GM18951 (cell line): ENCODE data around the gene SDF2L1.

Experiments
- POLR2A ChIP-seq: IDR thresholded peaks from 4 replicates; pipeline ENCODE4 v1.6.1; 2011; ENCODE audit warnings: mild to moderate bottlenecking; ENCODE audit not compliant: insufficient read length, insufficient read depth; ENCODE audit errors: extremely low read depth
- in situ Hi-C: fragments of 300-500 bp; cut with MboI; formaldehyde crosslinking; loops from one replicate; pipeline ENCODE4 v1.12.0; 2022; ENCODE audit warnings: low sequenced_read_pairs, mixed read lengths, inconsistent platforms; ENCODE audit not compliant: unreplicated experiment

The SDF2L1 gene

GRCh38 chr22:21635771-21636510, 6.2 kb upstream of the SDF2L1 start:
- no peak for TF ChIP-seq POLR2A
- in situ Hi-C loops, result loop anchor here (25.0 kb wide), 1 partner anchor 224 kb away; the partner anchor contains the start of gene HIC2

GRCh38 chr22:21636629-21637218, 5.4 kb upstream of the SDF2L1 start:
- in situ Hi-C loops, result loop anchor here (25.0 kb wide), 1 partner anchor 224 kb away; the partner anchor contains the start of gene HIC2
- no peak for TF ChIP-seq POLR2A

- in situ Hi-C loops, result loop anchor here (25.0 kb wide), 1 partner anchor 225 kb away; the partner anchor contains the start of gene HIC2
These were observed 4.7 kb upstream of the SDF2L1 start for GRCh38 chr22:21637450-21637849.

GRCh38 chr22:21639359-21639758, 2.7 kb upstream of the SDF2L1 start:
- no peak for TF ChIP-seq POLR2A
- in situ Hi-C loops, result loop anchor here (25.0 kb wide), 1 partner anchor 227 kb away; the partner anchor contains the start of gene HIC2

GRCh38 chr22:21640810-21641209, 1.3 kb upstream of the SDF2L1 start:
- in situ Hi-C loops, result loop anchor here (25.0 kb wide), 1 partner anchor 229 kb away; the partner anchor contains the start of gene HIC2
- no peak for TF ChIP-seq POLR2A

- TF ChIP-seq POLR2A, result no peak
- in situ Hi-C loops, result loop anchor here (25.0 kb wide), 1 partner anchor 229 kb away; the partner anchor contains the start of gene HIC2
These were observed 699 bp upstream of the SDF2L1 start for GRCh38 chr22:21641417-21641788.

- TF ChIP-seq POLR2A, result peak; percentile 38
- in situ Hi-C loops, result loop anchor here (25.0 kb wide), 1 partner anchor 231 kb away; the partner anchor contains the start of gene HIC2
These were observed 714 bp downstream of the SDF2L1 start for GRCh38 chr22:21642584-21643448.

GRCh38 chr22:21643533-21644357, 1.6 kb downstream of the SDF2L1 start:
- no peak for TF ChIP-seq POLR2A
- in situ Hi-C loops, result loop anchor here (25.0 kb wide), 1 partner anchor 231 kb away; the partner anchor contains the start of gene HIC2

GRCh38 chr22:21645513-21645912, 3.4 kb downstream of the SDF2L1 start:
- in situ Hi-C loops, result loop anchor here (25.0 kb wide), 1 partner anchor 233 kb away; the partner anchor contains the start of gene HIC2

GRCh38 chr22:21646608-21647590, 4.8 kb downstream of the SDF2L1 start:
- no peak for TF ChIP-seq POLR2A
- in situ Hi-C loops, result loop anchor here (25.0 kb wide), 1 partner anchor 235 kb away; the partner anchor contains the start of gene HIC2

GRCh38 chr22:21650280-21650679, 8.2 kb downstream of the SDF2L1 start:
- in situ Hi-C loops, result no loop called here
- TF ChIP-seq POLR2A, result no peak
